Stimulated activated effector memory CD8-positive, alpha-beta T cell treated with anti-CD3 and anti-CD28 coated beads, Interleukin-12 subunit alpha, Interleukin-12 subunit beta, amount 100 ng/mL, for 72 hours (primary cell): ENCODE data around the gene ATP6V0D1.
A peak's percentile ranks its signal among the peaks of the same experiment; 100 is the strongest.
"Not testable (repeated sequence)": the region's sequence is repeated elsewhere in the genome, so short reads cannot be mapped to it uniquely, and the experiment has no call there.

ENCODE experiments used
- ATAC-seq: fragments of 150-1000 bp; cut with Tn5 transposase; 2 replicates; pipeline ENCODE4 v1.10.0; 2021
- DNase-seq, 2 donors: peaks; one replicate each; pipeline ENCODE4 v3.0.0; 2021 to 2022; ENCODE audit warnings: low spot score in 2 of 2
- H3K27ac Mint-ChIP-seq: one replicate; pipeline ENCODE4 v1.8.0; 2022; ENCODE audit warnings: mild to moderate bottlenecking, mixed read lengths
- H3K36me3 Mint-ChIP-seq: one replicate; pipeline ENCODE4 v1.8.0; 2022; ENCODE audit warnings: mild to moderate bottlenecking, mixed read lengths
- H3K4me1 Mint-ChIP-seq: one replicate; pipeline ENCODE4 v1.8.0; 2022; ENCODE audit warnings: mixed read lengths
- H3K4me3 Mint-ChIP-seq: one replicate; pipeline ENCODE4 v1.8.0; 2022; ENCODE audit warnings: mild to moderate bottlenecking, mixed read lengths
- H3K9me3 Mint-ChIP-seq: one replicate; pipeline ENCODE4 v1.8.0; 2022; ENCODE audit warnings: mixed read lengths

The ATP6V0D1 gene

DNA sequence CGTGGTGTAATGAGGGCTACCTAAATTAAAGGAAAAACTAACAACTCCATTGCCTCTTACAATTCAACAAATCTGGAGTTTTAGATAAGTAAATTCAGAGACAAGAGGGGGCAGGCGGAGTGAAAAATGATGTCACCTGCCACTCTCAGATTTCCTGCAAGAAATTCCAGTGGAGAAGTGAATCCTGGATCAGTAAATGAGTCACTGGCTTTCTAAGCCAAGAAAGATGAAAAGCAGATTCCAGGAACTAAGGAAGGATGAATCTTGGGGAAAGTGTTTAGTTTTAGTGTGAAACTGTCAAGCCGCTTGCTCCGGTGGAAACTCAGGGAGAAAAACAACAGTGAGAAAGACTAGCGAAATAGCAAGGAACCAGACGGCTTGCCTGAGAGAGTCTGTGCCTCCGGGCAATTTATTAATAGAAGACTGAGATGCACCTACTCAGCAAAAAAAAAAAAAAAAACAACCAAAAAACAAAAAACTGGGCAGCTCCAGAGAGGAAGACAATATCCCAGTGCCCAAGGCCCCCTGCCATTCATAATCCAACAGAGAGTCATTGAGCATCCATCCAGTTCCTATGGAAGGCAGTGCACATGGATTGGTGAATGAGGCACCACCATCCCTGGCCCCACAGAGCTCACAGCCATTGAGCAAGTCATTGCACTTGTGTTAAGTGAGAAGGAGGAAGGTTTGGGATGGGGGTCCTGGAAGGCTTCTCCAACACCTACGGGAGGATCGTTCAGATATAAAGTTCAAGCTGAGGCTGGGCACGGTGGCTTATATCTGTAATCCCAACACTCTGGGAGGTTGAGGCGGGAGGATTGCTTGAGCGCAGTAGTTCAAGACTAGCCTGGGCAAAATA lies 35.6 kb upstream of the ATP6V0D1 start:
- Mint-ChIP-seq H3K4me3 (no peak overlapping the region), H3K27ac (no peak overlapping the region), H3K9me3 (no peaks in the 10 kb centered on the region), H3K36me3 (peaks cover 4% of the 10 kb centered on the region), H3K4me1 (peaks cover 32% of the 10 kb centered on the region)
- no peak for DNase-seq
- ATAC-seq, result no peak

DNA sequence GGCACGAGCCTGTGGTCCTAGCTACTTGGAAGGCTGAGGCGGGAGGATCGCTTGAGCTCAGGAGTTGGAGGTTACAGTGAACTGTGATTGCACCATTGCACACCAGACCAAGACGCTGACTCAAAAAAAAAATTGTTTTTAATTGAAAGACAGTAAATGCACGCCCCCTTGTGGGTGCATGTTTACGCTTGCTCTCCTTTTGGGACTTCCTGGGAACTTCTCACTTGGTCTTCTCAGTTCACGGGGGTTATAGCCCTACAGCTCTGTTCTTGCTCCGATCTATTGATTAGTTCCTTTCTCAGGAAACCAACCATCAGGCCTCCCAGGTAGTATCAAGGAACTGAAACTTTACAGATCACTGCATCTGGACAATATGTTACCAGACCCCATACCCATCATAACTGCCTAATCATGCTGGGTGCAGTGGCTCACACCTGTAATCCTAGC lies 33.4 kb upstream of the ATP6V0D1 start:
- ATAC-seq (peak; percentile 83), DNase-seq (peak; percentile 62 to 84)
- Mint-ChIP-seq H3K4me3 (no peak overlapping the region), H3K36me3 (no peaks in the 10 kb centered on the region), H3K9me3 (no peaks in the 10 kb centered on the region), H3K27ac (peak overlapping the region; percentile 68), H3K4me1 (peaks cover 15% of the 10 kb centered on the region)

DNA sequence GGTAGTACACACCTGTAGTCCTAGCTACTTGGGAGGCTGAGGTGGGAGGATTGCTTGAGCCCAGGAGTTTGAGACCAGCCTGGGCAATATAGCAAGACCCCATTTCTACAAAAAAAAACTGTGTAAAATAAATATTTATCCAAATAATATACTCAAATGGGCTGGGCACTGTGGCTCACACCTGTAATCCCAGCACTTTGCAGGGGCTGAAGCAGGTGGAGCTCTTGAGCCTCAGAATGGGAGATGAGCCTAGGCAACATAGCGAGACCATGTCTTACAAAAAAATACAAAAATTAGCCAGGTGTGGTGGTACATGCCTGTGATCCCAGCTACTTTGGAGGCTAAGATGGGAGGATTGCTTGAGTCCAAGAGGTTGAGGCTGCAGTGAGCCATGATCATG lies 32.9 kb upstream of the ATP6V0D1 start:
- not testable (repeated sequence) for H3K36me3 Mint-ChIP-seq, H3K27ac Mint-ChIP-seq, H3K9me3 Mint-ChIP-seq, ATAC-seq, H3K4me3 Mint-ChIP-seq, DNase-seq
- peaks cover 13% of the 10 kb centered on the region for H3K4me1 Mint-ChIP-seq

DNA sequence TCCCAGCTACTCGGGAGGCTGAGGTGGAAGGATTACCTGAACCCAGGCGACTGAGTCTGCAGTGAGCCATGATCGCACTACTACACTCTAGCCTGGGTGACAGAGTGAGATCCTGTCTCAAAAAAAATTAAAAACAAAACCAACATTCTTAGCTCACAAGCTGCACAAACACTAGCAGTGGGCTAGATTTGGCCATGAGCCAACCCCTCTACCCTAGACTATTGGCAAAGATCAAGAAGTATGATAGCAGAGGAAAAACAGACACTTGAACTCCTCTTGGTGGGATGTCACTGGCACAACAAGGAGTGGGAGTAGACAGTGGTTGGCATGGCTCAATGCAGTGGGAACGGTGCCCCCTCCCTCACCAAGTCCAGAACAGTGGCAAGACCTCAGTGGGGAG lies 28.1 kb upstream of the ATP6V0D1 start:
- no peak for ATAC-seq
- Mint-ChIP-seq H3K9me3 (no peaks in the 10 kb centered on the region), H3K4me3 (no peak overlapping the region), H3K4me1 (peaks cover 26% of the 10 kb centered on the region), H3K27ac (peak overlapping the region; percentile 10), H3K36me3 (no peaks in the 10 kb centered on the region)
- DNase-seq, result no peak

DNA sequence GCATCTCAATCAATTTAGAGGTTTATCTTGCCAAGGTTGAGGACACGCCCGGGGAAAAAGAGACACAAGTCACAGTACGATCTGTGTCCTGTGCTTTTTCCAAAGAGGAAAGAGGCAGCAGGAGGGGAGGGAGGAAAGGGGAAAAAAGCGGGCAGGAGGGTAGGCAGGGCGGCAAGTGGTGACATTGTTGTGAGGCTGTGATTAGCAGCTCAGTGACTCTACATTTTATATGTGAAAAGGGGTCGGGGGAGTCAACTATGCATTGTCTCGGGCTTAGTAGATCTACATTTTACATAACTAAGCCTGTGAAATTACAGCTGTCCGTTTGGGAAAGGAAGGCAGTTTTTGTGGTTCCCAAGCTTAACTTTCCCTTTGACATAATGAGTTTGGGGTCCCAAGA lies 25.5 kb upstream of the ATP6V0D1 start:
- H3K27ac Mint-ChIP-seq, result peak overlapping the region; percentile 56
- H3K4me1 Mint-ChIP-seq, result peaks cover 36% of the 10 kb centered on the region
- no peak for DNase-seq
- H3K36me3 Mint-ChIP-seq, result no peaks in the 10 kb centered on the region
- no peak for ATAC-seq
- no peaks in the 10 kb centered on the region for H3K9me3 Mint-ChIP-seq
- no peak overlapping the region for H3K4me3 Mint-ChIP-seq

DNA sequence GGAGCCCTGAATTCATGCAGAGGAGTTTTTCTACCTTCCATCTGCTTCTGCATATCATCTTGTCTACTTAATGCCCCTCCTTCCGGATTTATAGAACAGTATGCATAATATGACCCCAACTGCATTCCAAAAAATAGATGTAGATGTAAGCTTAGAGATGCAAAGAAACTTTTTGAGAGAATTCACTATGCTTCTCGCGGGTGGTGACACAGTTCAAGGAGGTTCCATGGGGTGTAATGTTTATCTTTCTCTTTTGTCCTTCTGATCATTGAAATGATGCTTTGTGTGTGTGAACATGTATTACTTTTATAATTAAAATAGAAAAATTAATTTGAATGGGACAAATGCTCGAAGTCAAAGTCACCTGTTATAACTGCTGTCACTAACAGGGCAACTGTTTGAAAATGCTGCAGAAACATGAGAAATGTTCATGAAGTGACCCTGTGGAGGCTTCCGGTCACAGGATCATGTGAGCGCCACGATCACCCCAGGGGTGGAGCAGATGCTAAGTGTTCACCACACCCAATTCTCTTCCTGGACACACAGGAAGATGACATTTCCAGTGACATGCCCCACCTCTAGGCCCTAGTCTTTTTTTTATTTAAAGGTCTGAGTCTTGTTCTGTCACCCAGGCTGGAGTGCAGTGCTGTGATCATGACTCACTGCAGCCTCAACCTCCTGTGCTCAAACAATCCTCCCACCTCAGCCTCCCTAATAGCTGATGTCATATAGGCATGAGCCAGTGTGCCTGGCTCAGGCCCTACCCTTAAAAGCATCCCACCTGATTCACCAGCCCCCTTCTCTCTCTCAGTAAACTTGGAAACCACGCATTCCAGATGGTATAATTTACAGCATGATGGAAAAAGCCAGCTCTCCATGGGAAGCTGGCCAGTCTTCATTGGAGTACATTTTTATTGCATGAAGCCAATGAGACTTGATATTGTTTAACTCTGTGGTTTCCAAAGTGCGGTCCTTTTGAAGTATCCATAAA lies 23.4 kb upstream of the ATP6V0D1 start:
- no peak overlapping the region for H3K4me3 Mint-ChIP-seq
- DNase-seq (no peak), ATAC-seq (peak; percentile 96)
- H3K9me3 Mint-ChIP-seq, result no peaks in the 10 kb centered on the region
- peaks cover 36% of the 10 kb centered on the region for H3K4me1 Mint-ChIP-seq
- peak overlapping the region; percentile 80 for H3K27ac Mint-ChIP-seq
- no peaks in the 10 kb centered on the region for H3K36me3 Mint-ChIP-seq

DNA sequence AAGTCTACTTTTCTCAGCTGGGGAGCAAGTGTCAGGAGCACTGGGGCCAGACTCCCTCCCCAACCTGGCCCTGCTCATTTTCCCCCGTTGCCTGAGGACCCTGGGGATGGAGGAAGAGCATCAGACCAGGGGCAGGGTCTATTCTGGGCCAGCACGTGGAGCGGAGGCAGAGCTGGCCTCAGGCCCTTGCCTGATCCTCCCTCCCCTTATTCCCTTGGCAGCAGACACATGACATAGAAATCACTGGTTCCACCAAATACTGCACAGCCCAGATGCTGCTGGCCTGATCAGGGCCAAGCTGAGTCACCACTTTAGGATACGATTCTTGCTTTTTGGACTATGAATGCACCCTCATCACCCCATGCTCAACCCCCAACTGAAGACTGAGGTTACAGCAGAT lies 18.1 kb upstream of the ATP6V0D1 start:
- H3K27ac Mint-ChIP-seq, result peak overlapping the region; percentile 81
- DNase-seq (no peak), ATAC-seq (no peak)
- H3K36me3 Mint-ChIP-seq, result no peaks in the 10 kb centered on the region
- no peaks in the 10 kb centered on the region for H3K9me3 Mint-ChIP-seq
- peaks cover 17% of the 10 kb centered on the region for H3K4me1 Mint-ChIP-seq
- no peak overlapping the region for H3K4me3 Mint-ChIP-seq

DNA sequence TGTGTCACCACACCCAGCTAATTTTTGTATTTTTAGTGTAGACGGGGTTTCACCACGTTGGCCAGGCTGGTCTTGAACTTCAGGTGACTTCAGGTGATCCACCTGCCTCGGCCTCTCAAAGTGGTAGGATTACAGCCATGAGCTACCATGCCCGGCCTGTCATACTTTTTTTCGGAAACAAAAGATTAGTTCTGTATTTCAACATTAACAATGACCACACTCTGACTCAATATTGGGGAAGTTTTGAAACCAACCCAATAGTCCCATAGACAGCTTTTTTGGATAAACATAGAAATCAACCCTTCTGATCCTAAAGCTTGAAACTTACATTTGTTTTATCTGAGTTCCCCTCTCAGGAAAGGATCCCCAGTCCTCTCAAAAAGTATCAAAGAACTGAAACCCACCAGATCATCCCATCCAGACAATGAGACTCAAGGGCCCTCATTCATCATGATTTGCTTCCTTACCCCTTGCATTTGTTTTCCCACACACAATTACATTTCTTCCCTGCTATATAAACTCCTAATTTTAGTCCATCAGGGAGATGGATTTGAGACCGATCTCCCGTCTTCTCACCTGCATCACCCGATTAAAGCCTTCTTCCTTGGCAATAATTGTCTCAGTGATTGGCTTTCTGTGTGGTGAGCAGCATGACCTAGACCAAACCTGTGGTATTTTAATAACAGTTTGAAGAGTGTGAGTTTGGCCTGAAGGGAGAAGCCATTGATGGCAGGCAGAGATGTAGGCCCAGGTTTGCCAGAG lies 9.6 kb upstream of the ATP6V0D1 start:
- ATAC-seq, result no peak
- no peaks in the 10 kb centered on the region for H3K9me3 Mint-ChIP-seq
- peaks cover 29% of the 10 kb centered on the region for H3K36me3 Mint-ChIP-seq
- H3K27ac Mint-ChIP-seq, result peak overlapping the region; percentile 17
- no peak for DNase-seq
- H3K4me3 Mint-ChIP-seq, result no peak overlapping the region
- H3K4me1 Mint-ChIP-seq, result no peaks in the 10 kb centered on the region

DNA sequence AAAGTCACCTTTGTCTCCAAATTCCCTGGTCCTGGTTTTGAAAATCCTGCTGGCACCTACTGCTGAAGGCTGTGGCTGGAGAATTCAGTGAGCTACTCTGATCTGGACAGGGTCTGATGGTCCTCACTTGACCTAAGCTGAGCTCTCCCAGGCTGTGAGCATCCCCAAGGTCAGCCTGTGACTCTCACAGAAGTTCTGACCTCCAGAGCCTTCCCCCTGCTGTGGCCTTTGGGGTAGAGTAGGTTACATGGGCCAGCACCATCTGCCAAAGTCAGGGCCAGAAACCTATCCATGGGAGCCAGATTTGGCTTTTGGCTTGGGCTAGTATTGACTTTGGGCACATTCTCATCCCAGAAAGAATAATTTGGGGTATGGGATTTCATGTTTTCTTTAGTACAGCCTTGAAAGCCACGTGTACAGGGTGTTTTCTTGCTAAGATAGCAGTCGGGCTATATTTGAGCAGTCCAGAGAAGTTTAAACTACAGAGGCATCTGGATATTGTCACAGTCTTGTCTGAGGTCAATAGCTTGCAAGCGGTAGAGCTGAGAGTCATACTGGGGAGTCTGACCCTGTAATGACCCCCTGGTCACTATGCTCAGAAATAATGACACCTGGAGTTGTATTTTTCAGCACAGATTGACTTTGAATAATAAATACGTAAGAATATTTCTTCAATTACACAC lies 8.6 kb upstream of the ATP6V0D1 start:
- ATAC-seq (no peak), DNase-seq (no peak)
- Mint-ChIP-seq H3K36me3 (peaks cover 39% of the 10 kb centered on the region), H3K4me3 (no peak overlapping the region), H3K9me3 (no peaks in the 10 kb centered on the region), H3K4me1 (no peaks in the 10 kb centered on the region), H3K27ac (peak overlapping the region; percentile 48)

DNA sequence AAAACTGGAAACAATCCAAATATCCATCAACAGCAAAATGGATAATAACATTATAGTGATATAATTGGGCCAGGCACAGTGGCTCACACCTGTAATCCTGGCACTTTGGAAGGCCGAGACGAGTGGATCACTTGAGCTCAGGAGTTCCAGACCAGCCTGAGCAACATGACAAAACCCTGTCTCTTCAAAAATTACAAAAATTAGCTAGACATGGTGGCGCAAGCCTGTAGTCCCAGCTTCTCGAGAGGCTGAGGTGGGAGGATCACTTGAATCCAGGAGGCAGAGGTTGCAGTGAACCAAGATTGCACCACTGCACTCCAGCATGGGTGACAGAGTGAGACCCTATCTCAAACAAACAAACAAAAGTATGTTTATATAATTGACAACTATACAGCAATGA lies 6.6 kb upstream of the ATP6V0D1 start:
- ATAC-seq, H3K9me3 Mint-ChIP-seq, H3K27ac Mint-ChIP-seq, DNase-seq, H3K4me3 Mint-ChIP-seq: not testable (repeated sequence)
- Mint-ChIP-seq H3K4me1 (peaks cover 17% of the 10 kb centered on the region), H3K36me3 (peaks cover 31% of the 10 kb centered on the region)

DNA sequence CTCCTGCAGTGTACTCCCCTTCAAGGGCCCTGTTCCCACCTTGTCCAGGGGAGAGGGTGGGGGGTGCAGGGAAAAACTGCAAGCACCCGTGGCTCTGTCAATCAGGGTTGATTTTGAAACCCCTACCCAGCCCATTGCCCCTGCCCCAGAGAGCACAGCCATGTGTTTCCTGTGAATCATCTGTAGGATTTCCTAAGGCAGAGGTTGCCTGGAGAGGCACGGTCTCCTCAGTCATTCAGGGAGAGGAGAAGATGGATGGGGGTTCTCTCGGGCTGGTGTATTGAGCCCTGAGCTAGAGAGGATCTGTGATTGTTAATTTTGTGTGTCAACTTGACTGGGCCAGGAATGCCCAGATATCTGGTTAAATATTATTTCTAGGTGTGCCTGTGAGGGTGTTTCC lies 5.8 kb upstream of the ATP6V0D1 start:
- ATAC-seq (no peak), DNase-seq (no peak)
- peaks cover 24% of the 10 kb centered on the region for H3K4me1 Mint-ChIP-seq
- H3K9me3 Mint-ChIP-seq, result no peaks in the 10 kb centered on the region
- peaks cover 31% of the 10 kb centered on the region for H3K36me3 Mint-ChIP-seq
- H3K4me3 Mint-ChIP-seq, result no peak overlapping the region
- peak overlapping the region; percentile 23 for H3K27ac Mint-ChIP-seq

DNA sequence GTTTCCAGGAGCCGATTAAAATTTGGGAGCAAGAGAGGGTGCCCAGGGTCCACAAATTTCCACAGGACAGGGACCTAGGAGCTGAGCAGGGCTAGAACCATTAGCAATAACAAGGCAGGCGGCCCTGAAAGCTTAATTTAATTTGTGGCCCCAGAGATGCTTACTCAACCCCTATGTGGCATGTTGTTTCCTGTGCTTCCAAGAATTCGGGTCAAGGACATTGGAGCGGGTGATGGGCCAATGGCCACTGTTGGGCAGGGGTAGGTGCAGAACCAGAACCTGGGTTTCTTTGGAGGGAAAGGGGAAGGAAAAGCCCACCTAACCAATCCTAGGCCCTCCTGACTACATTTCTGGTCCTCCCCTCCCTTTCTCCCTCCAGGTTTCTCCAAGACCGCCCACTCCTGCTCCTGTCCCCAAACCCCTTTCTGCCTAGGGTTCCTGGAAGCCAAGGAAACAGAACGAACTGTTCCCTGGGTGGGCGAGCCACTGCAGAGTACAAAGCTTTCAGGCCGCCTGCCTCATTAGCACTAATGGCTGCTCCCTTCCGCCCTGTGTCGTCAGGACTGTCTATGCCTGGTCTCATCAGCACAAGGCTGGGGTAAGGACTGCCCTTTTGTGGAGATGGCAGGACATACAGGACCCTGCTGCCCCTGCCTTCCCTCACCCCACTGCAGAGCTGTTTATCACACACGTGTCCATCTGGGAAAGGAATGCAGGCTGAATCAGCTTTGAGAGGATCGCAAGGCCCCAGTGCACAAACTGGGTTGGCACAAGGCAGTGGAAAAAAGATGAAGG lies 3.0 kb upstream of the ATP6V0D1 start:
- Mint-ChIP-seq H3K36me3 (peaks cover 42% of the 10 kb centered on the region), H3K9me3 (no peaks in the 10 kb centered on the region), H3K4me3 (no peak overlapping the region), H3K4me1 (peaks cover 36% of the 10 kb centered on the region), H3K27ac (no peak overlapping the region)
- DNase-seq, result no peak
- no peak for ATAC-seq

DNA sequence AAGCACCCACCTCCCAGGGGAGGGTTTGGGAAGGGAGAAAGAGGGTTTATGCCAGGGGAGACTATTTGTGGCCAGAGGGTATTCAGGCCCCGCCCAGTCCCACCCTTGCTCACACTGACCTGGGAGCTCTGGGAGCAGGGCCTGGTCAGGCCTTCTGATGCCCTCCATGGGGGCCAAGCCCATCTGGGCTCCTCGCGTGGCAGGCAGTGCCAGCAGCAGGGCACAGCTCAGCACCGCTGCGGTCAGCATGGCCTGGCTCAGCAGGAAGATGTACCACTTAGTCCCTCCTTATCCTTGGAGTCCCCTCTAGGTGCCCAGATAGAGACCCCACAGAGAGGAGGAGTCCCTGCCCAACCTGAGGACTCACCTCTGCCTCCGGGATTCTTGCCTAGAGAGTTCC lies 2.2 kb upstream of the ATP6V0D1 start, which contains the start of gene AGRP:
AGRP (minus strand) TSS at position 398 of the 400 bp plus-strand sequence; CDS start at position 249, 149 bp downstream.
- DNase-seq (no peak), ATAC-seq (no peak)
- Mint-ChIP-seq H3K4me3 (peak within 1 kb of the TSS; percentile 99), H3K36me3 (peaks cover 42% of the 10 kb centered on the region), H3K9me3 (no peaks in the 10 kb centered on the region), H3K27ac (peak within 1 kb of the TSS; percentile 98), H3K4me1 (peaks cover 43% of the 10 kb centered on the region)
